ENCODE data around the gene RIPOR2.

RIPOR2 gene

GRCh38 chr6:24851086-24851485 is 84.7 kb downstream of the RIPOR2 start:
- WGBS (ENCODE audit: insufficient coverage) = 100% methylated on average over 2 of the region's 2 CpGs
- ChIA-PET POLR2A (interaction anchor here (0.6 kb wide), 1 partner anchor 220 kb away, joined by 4 read pairs; no protein-coding TSS in a partner anchor), CTCF (interaction anchor here (1.5 kb wide), 2 partner anchors 10 to 11 kb away, joined by 4 to 5 read pairs; no protein-coding TSS in a partner anchor)
- Histone ChIP-seq H3K4me1 (ENCODE audit: control extremely low read depth in 1 of 4, control insufficient read depth in 4 of 4, insufficient read depth in 4 of 4, low read length in 3 of 4) (peaks cover 0 to 5% (median 2%) of the 10 kb centered on the region in 4 experiments), H3K4me3 (ENCODE audit: control insufficient read depth in 1 of 7, extremely low read depth in 1 of 7, insufficient read depth in 4 of 7, low read depth in 2 of 7, low read length in 6 of 7) (no peak overlapping the region), H3K27ac (ENCODE audit: insufficient read depth in 1 of 2, low read depth in 1 of 2, low read length in 2 of 2, poor library complexity in 1 of 2, severe bottlenecking in 2 of 2) (no peak overlapping the region), H3K9me3 (ENCODE audit: control extremely low read depth in 1 of 5, control insufficient read depth in 4 of 5, insufficient read depth in 2 of 5, low read depth in 1 of 5, low read length in 4 of 5) (no peaks in the 10 kb centered on the region), H3K27me3 (replicated peaks in 2 of 5; ENCODE audit: control insufficient read depth in 4 of 5, insufficient read depth in 5 of 5, low read length in 4 of 5) (no peaks in the 10 kb centered on the region), H3K36me3 (ENCODE audit: control insufficient read depth in 4 of 4, insufficient read depth in 4 of 4, low read length in 3 of 4) (peaks cover 30 to 82% (median 51%) of the 10 kb centered on the region in 4 experiments)
- no peak for DNase-seq

GRCh38 chr6:24849713-24850112 is 86.0 kb downstream of the RIPOR2 start:
- CTCF ChIA-PET = interaction anchor here (0.9 to 1.5 kb wide), 3 partner anchors 13 to 218 kb away, joined by 3 to 4 read pairs (median 3); no protein-coding TSS in a partner anchor
- H3K4me3 ChIP-seq (ENCODE audit: control insufficient read depth in 1 of 7, extremely low read depth in 1 of 7, insufficient read depth in 4 of 7, low read depth in 2 of 7, low read length in 6 of 7) = no peak overlapping the region
- DNase-seq = no peak
- POLR2A ChIA-PET = no interaction called here
- H3K4me1 ChIP-seq (ENCODE audit: control extremely low read depth in 1 of 4, control insufficient read depth in 4 of 4, insufficient read depth in 4 of 4, low read length in 3 of 4) = no peaks in the 10 kb centered on the region
- H3K9me3 ChIP-seq (ENCODE audit: control extremely low read depth in 1 of 5, control insufficient read depth in 4 of 5, insufficient read depth in 2 of 5, low read depth in 1 of 5, low read length in 4 of 5) = no peaks in the 10 kb centered on the region
- H3K27ac ChIP-seq (ENCODE audit: insufficient read depth in 1 of 2, low read depth in 1 of 2, low read length in 2 of 2, poor library complexity in 1 of 2, severe bottlenecking in 2 of 2) = no peak overlapping the region
- H3K36me3 ChIP-seq (ENCODE audit: control insufficient read depth in 4 of 4, insufficient read depth in 4 of 4, low read length in 3 of 4) = peaks cover 32 to 91% (median 58%) of the 10 kb centered on the region in 4 experiments
- no peaks in the 10 kb centered on the region for H3K27me3 ChIP-seq (replicated peaks in 2 of 5; ENCODE audit: control insufficient read depth in 4 of 5, insufficient read depth in 5 of 5, low read length in 4 of 5)
- 99% methylated on average over 6 of the region's 7 CpGs for WGBS (ENCODE audit: insufficient coverage)

GRCh38 chr6:24848461-24848860 is 87.3 kb downstream of the RIPOR2 start:
- H3K27ac ChIP-seq (ENCODE audit: insufficient read depth in 1 of 2, low read depth in 1 of 2, low read length in 2 of 2, poor library complexity in 1 of 2, severe bottlenecking in 2 of 2) = no peak overlapping the region
- no peaks in the 10 kb centered on the region for H3K27me3 ChIP-seq (replicated peaks in 2 of 5; ENCODE audit: control insufficient read depth in 4 of 5, insufficient read depth in 5 of 5, low read length in 4 of 5)
- ChIA-PET POLR2A (no interaction called here), CTCF (interaction anchor here (1.5 kb wide), 1 partner anchor 169 kb away, joined by 3 read pairs; no protein-coding TSS in a partner anchor)
- no peaks in the 10 kb centered on the region for H3K4me1 ChIP-seq (ENCODE audit: control extremely low read depth in 1 of 4, control insufficient read depth in 4 of 4, insufficient read depth in 4 of 4, low read length in 3 of 4)
- H3K4me3 ChIP-seq (ENCODE audit: control insufficient read depth in 1 of 7, extremely low read depth in 1 of 7, insufficient read depth in 4 of 7, low read depth in 2 of 7, low read length in 6 of 7) = no peak overlapping the region
- DNase-seq = no peak
- H3K9me3 ChIP-seq (ENCODE audit: control extremely low read depth in 1 of 5, control insufficient read depth in 4 of 5, insufficient read depth in 2 of 5, low read depth in 1 of 5, low read length in 4 of 5) = no peaks in the 10 kb centered on the region
- H3K36me3 ChIP-seq (ENCODE audit: control insufficient read depth in 4 of 4, insufficient read depth in 4 of 4, low read length in 3 of 4) = peaks cover 27 to 88% (median 59%) of the 10 kb centered on the region in 4 experiments
- 100% methylated on average over 2 of the region's 4 CpGs for WGBS (ENCODE audit: insufficient coverage)

- H3K9me3 ChIP-seq (ENCODE audit: control extremely low read depth in 1 of 5, control insufficient read depth in 4 of 5, insufficient read depth in 2 of 5, low read depth in 1 of 5, low read length in 4 of 5) = no peaks in the 10 kb centered on the region
- peaks cover 24 to 88% (median 59%) of the 10 kb centered on the region in 4 experiments for H3K36me3 ChIP-seq (ENCODE audit: control insufficient read depth in 4 of 4, insufficient read depth in 4 of 4, low read length in 3 of 4)
- ChIA-PET CTCF (interaction anchor here (0.8 to 1.7 kb wide), 3 partner anchors 9 to 144 kb away, joined by 4 read pairs; no protein-coding TSS in a partner anchor), POLR2A (no interaction called here)
- no peak overlapping the region for H3K4me3 ChIP-seq (ENCODE audit: control insufficient read depth in 1 of 7, extremely low read depth in 1 of 7, insufficient read depth in 4 of 7, low read depth in 2 of 7, low read length in 6 of 7)
- 100% methylated on average over 7 of the region's 7 CpGs for WGBS (ENCODE audit: insufficient coverage)
- DNase-seq = no peak
- H3K27me3 ChIP-seq (replicated peaks in 2 of 5; ENCODE audit: control insufficient read depth in 4 of 5, insufficient read depth in 5 of 5, low read length in 4 of 5) = no peaks in the 10 kb centered on the region
- H3K4me1 ChIP-seq (ENCODE audit: control extremely low read depth in 1 of 4, control insufficient read depth in 4 of 4, insufficient read depth in 4 of 4, low read length in 3 of 4) = no peaks in the 10 kb centered on the region
- no peak overlapping the region for H3K27ac ChIP-seq (ENCODE audit: insufficient read depth in 1 of 2, low read depth in 1 of 2, low read length in 2 of 2, poor library complexity in 1 of 2, severe bottlenecking in 2 of 2)
Measured at GRCh38 chr6:24847402-24847801, 88.4 kb downstream of the RIPOR2 start.

- CTCF ChIA-PET = interaction anchor here (1.3 to 1.4 kb wide), 3 partner anchors 146 to 172 kb away, joined by 3 to 5 read pairs (median 4); no protein-coding TSS in a partner anchor
- DNase-seq = no peak
- no peaks in the 10 kb centered on the region for H3K27me3 ChIP-seq (replicated peaks in 2 of 5; ENCODE audit: control insufficient read depth in 4 of 5, insufficient read depth in 5 of 5, low read length in 4 of 5)
- H3K4me1 ChIP-seq (ENCODE audit: control extremely low read depth in 1 of 4, control insufficient read depth in 4 of 4, insufficient read depth in 4 of 4, low read length in 3 of 4) = no peaks in the 10 kb centered on the region
- 100% methylated on average over 3 of the region's 4 CpGs for WGBS (ENCODE audit: insufficient coverage)
- no peak overlapping the region for H3K27ac ChIP-seq (ENCODE audit: insufficient read depth in 1 of 2, low read depth in 1 of 2, low read length in 2 of 2, poor library complexity in 1 of 2, severe bottlenecking in 2 of 2)
- no peaks in the 10 kb centered on the region for H3K9me3 ChIP-seq (ENCODE audit: control extremely low read depth in 1 of 5, control insufficient read depth in 4 of 5, insufficient read depth in 2 of 5, low read depth in 1 of 5, low read length in 4 of 5)
- no peak overlapping the region for H3K4me3 ChIP-seq (ENCODE audit: control insufficient read depth in 1 of 7, extremely low read depth in 1 of 7, insufficient read depth in 4 of 7, low read depth in 2 of 7, low read length in 6 of 7)
- peaks cover 29 to 92% (median 63%) of the 10 kb centered on the region in 4 experiments for H3K36me3 ChIP-seq (ENCODE audit: control insufficient read depth in 4 of 4, insufficient read depth in 4 of 4, low read length in 3 of 4)
- POLR2A ChIA-PET = no interaction called here
Measured at GRCh38 chr6:24845578-24845977, 90.2 kb downstream of the RIPOR2 start.

GRCh38 chr6:24844903-24845302 is 90.9 kb downstream of the RIPOR2 start:
- DNase-seq = no peak
- WGBS (ENCODE audit: insufficient coverage) = 96% methylated on average over 5 of the region's 6 CpGs
- H3K27ac ChIP-seq (ENCODE audit: insufficient read depth in 1 of 2, low read depth in 1 of 2, low read length in 2 of 2, poor library complexity in 1 of 2, severe bottlenecking in 2 of 2) = no peak overlapping the region
- peaks cover 27 to 92% (median 63%) of the 10 kb centered on the region in 4 experiments for H3K36me3 ChIP-seq (ENCODE audit: control insufficient read depth in 4 of 4, insufficient read depth in 4 of 4, low read length in 3 of 4)
- H3K4me3 ChIP-seq (ENCODE audit: control insufficient read depth in 1 of 7, extremely low read depth in 1 of 7, insufficient read depth in 4 of 7, low read depth in 2 of 7, low read length in 6 of 7) = no peak overlapping the region
- H3K9me3 ChIP-seq (ENCODE audit: control extremely low read depth in 1 of 5, control insufficient read depth in 4 of 5, insufficient read depth in 2 of 5, low read depth in 1 of 5, low read length in 4 of 5) = no peaks in the 10 kb centered on the region
- no peaks in the 10 kb centered on the region for H3K27me3 ChIP-seq (replicated peaks in 2 of 5; ENCODE audit: control insufficient read depth in 4 of 5, insufficient read depth in 5 of 5, low read length in 4 of 5)
- no peaks in the 10 kb centered on the region for H3K4me1 ChIP-seq (ENCODE audit: control extremely low read depth in 1 of 4, control insufficient read depth in 4 of 4, insufficient read depth in 4 of 4, low read length in 3 of 4)
- POLR2A ChIA-PET = no interaction called here
- CTCF ChIA-PET = interaction anchor here (2.7 kb wide), 1 partner anchor 12 kb away, joined by 9 read pairs; no protein-coding TSS in a partner anchor

GRCh38 chr6:24844061-24844460 is 91.7 kb downstream of the RIPOR2 start:
- no peaks in the 10 kb centered on the region for H3K4me1 ChIP-seq (ENCODE audit: control extremely low read depth in 1 of 4, control insufficient read depth in 4 of 4, insufficient read depth in 4 of 4, low read length in 3 of 4)
- 100% methylated on average over 1 of the region's 1 CpG for WGBS (ENCODE audit: insufficient coverage)
- no peak overlapping the region for H3K4me3 ChIP-seq (ENCODE audit: control insufficient read depth in 1 of 7, extremely low read depth in 1 of 7, insufficient read depth in 4 of 7, low read depth in 2 of 7, low read length in 6 of 7)
- POLR2A ChIA-PET = no interaction called here
- no peak overlapping the region for H3K27ac ChIP-seq (ENCODE audit: insufficient read depth in 1 of 2, low read depth in 1 of 2, low read length in 2 of 2, poor library complexity in 1 of 2, severe bottlenecking in 2 of 2)
- H3K36me3 ChIP-seq (ENCODE audit: control insufficient read depth in 4 of 4, insufficient read depth in 4 of 4, low read length in 3 of 4) = peaks cover 25 to 85% (median 60%) of the 10 kb centered on the region in 4 experiments
- CTCF ChIA-PET = interaction anchor here (0.7 to 2.7 kb wide), 4 partner anchors 9 to 13 kb away, joined by 4 to 9 read pairs (median 4); no protein-coding TSS in a partner anchor
- no peak for DNase-seq
- no peaks in the 10 kb centered on the region for H3K9me3 ChIP-seq (ENCODE audit: control extremely low read depth in 1 of 5, control insufficient read depth in 4 of 5, insufficient read depth in 2 of 5, low read depth in 1 of 5, low read length in 4 of 5)
- no peaks in the 10 kb centered on the region for H3K27me3 ChIP-seq (replicated peaks in 2 of 5; ENCODE audit: control insufficient read depth in 4 of 5, insufficient read depth in 5 of 5, low read length in 4 of 5)

Data from common myeloid progenitor, CD34-positive (primary cell).